H1 (cell line): ENCODE measurements around the gene GPR45. TPM values are rescaled to one million over a fixed set of nuclear protein-coding genes. Genes with fewer than 3 reads are reported as not detected.

Experiments used
- CTCF ChIA-PET: fragments of 300-600 bp; sonication (Branson Sonifier 250); formaldehyde crosslinking; loops from one replicate; lab custom pipeline; 2021; ENCODE audit not compliant: partially characterized antibody; lab: Charles Lee
- POLR2A ChIA-PET: fragments of 300-600 bp; sonication (Branson Sonifier 250); formaldehyde crosslinking; loops from one replicate; lab custom pipeline; 2021; ENCODE audit warnings: inconsistent platforms; ENCODE audit not compliant: partially characterized antibody; lab: Charles Lee
- DNase-seq, 2 experiments: peaks; one replicate each; pipeline versions ENCODE4 v3.0.0 to v3.0.0-alpha.2; 2010 to 2022; ENCODE audit warnings: low spot score in 2 of 2, low read depth in 1 of 2, mixed read lengths in 1 of 2
- FAIRE-seq: peaks from 2 replicates; lab custom pipeline; 2011; peaks lifted over from hg19 to GRCh38; lab: Jason Lieb, UNC
- H2AFZ ChIP-seq: 2 replicates; pipeline ENCODE4 v1.8.1; 2012; ENCODE audit warnings: low read length, inconsistent platforms
- H2AK5ac ChIP-seq: 2 replicates; pipeline ENCODE4 v1.6.1; 2013; ENCODE audit warnings: low read depth, low read length
- H2BK120ac ChIP-seq: replicated peaks from 2 replicates; pipeline ENCODE3; 2013; ENCODE audit warnings: low read depth, low read length, inconsistent platforms
- H2BK12ac ChIP-seq: 2 replicates; pipeline ENCODE4 v1.6.1; 2013; ENCODE audit warnings: low read depth, low read length
- H2BK15ac ChIP-seq: 2 replicates; pipeline ENCODE4 v1.6.1; 2013; ENCODE audit warnings: low read length
- H2BK20ac ChIP-seq: 2 replicates; pipeline ENCODE4 v1.6.1; 2013; ENCODE audit warnings: low read length
- H2BK5ac ChIP-seq: 2 replicates; pipeline ENCODE4 v1.6.1; 2013; ENCODE audit warnings: low read depth, low read length
- H3K14ac ChIP-seq: 2 replicates; pipeline ENCODE4 v1.6.1; 2013; ENCODE audit warnings: inconsistent platforms; ENCODE audit not compliant: insufficient read length
- H3K18ac ChIP-seq: 2 replicates; pipeline ENCODE4 v1.6.1; 2013; ENCODE audit warnings: low read length; ENCODE audit errors: extremely low read depth
- H3K23ac ChIP-seq: 2 replicates; pipeline ENCODE4 v1.6.1; 2013; ENCODE audit warnings: inconsistent platforms; ENCODE audit not compliant: insufficient read length
- H3K23me2 ChIP-seq: 2 replicates; pipeline ENCODE4 v1.6.1; 2013; ENCODE audit warnings: low read depth, low read length
- H3K27ac ChIP-seq: 2 replicates; pipeline ENCODE4 v1.6.1; 2011; ENCODE audit warnings: low read depth, low read length, inconsistent platforms
- H3K27me3 ChIP-seq, 4 experiments: replicated peaks in 1 of 4; 1 replicate in 1 of 4; 2 replicates in 3 of 4; pipeline versions ENCODE4 v1.6.1 to v1.8.1; 2011 to 2013; ENCODE audit warnings: low read length in 3 of 4, mild to moderate bottlenecking in 3 of 4, inconsistent platforms in 2 of 4, mixed read lengths in 2 of 4, moderate library complexity in 1 of 4; ENCODE audit not compliant: control insufficient read depth in 3 of 4, insufficient read depth in 3 of 4; ENCODE audit errors: extremely low read depth in 1 of 4
- H3K36me3 ChIP-seq, 4 experiments: 2 replicates each; pipeline versions ENCODE4 v1.6.1 to v1.8.1; 2011 to 2013; ENCODE audit warnings: mild to moderate bottlenecking in 4 of 4, low read length in 3 of 4, moderate library complexity in 2 of 4, control low read depth in 1 of 4, inconsistent platforms in 1 of 4; ENCODE audit not compliant: insufficient read depth in 4 of 4, control insufficient read depth in 2 of 4
- H3K4ac ChIP-seq: replicated peaks from 2 replicates; pipeline ENCODE3; 2013; ENCODE audit warnings: low read length, low read depth, mixed read lengths, inconsistent platforms; ENCODE audit not compliant: insufficient read length
- H3K4me1 ChIP-seq, 4 experiments: replicated peaks in 1 of 4; 1 replicate in 1 of 4; 2 replicates in 3 of 4; pipeline versions ENCODE4 v1.6.1 to v1.8.1; 2011 to 2013; ENCODE audit warnings: low read length in 3 of 4, inconsistent platforms in 2 of 4, mixed read lengths in 1 of 4; ENCODE audit not compliant: insufficient read depth in 4 of 4, control insufficient read depth in 3 of 4
- H3K4me2 ChIP-seq, 2 experiments: 2 replicates each; pipeline versions ENCODE4 v1.6.1 to v1.8.1; 2011 to 2013; ENCODE audit warnings: low read depth in 2 of 2, low read length in 2 of 2, control low read depth in 1 of 2, inconsistent platforms in 1 of 2, mild to moderate bottlenecking in 1 of 2; ENCODE audit not compliant: insufficient read depth in 1 of 2
- H3K4me3 ChIP-seq, 4 experiments: fragments of 200-600, 300-600 bp in 1 of 4; sonication (generic), shearing (Covaris generic), sonication (Bioruptor Twin) in 1 of 4; 2 replicates each; pipeline versions ENCODE4 v1.5.1 to v1.8.1; 2011 to 2016; ENCODE audit warnings: low read length in 4 of 4, low read depth in 3 of 4, control low read depth in 2 of 4, inconsistent platforms in 2 of 4, mild to moderate bottlenecking in 2 of 4, mixed read lengths in 1 of 4, moderate library complexity in 1 of 4; ENCODE audit not compliant: insufficient read depth in 2 of 4; ENCODE audit errors: extremely low read depth in 1 of 4
- H3K56ac ChIP-seq: replicated peaks from 2 replicates; pipeline ENCODE3; 2013; ENCODE audit warnings: low read depth, mild to moderate bottlenecking, mixed read lengths, low read length, inconsistent platforms; ENCODE audit not compliant: insufficient read length
- H3K79me1 ChIP-seq: 2 replicates; pipeline ENCODE4 v1.6.1; 2013; ENCODE audit warnings: low read depth, low read length, control low read depth
- H3K79me2 ChIP-seq, 2 experiments: 2 replicates each; pipeline versions ENCODE4 v1.6.1 to v1.8.1; 2012 to 2013; ENCODE audit warnings: low read length in 2 of 2, mild to moderate bottlenecking in 2 of 2, inconsistent platforms in 1 of 2; ENCODE audit not compliant: insufficient read depth in 2 of 2, control insufficient read depth in 1 of 2
- H3K9ac ChIP-seq, 4 experiments: replicated peaks in 1 of 4; 1 replicate in 1 of 4; 2 replicates in 3 of 4; pipeline versions ENCODE4 v1.6.1 to v1.8.1; 2011 to 2013; ENCODE audit warnings: low read depth in 3 of 4, low read length in 3 of 4, control low read depth in 2 of 4, mild to moderate bottlenecking in 2 of 4, moderate library complexity in 2 of 4, inconsistent platforms in 1 of 4; ENCODE audit errors: extremely low read depth in 1 of 4
- H3K9me3 ChIP-seq, 2 experiments: 2 replicates each; pipeline versions ENCODE4 v1.6.1 to v1.8.1; 2012 to 2013; ENCODE audit warnings: mild to moderate bottlenecking in 2 of 2, moderate library complexity in 2 of 2, control low read depth in 1 of 2, inconsistent platforms in 1 of 2, low read depth in 1 of 2, low read length in 1 of 2, mixed read lengths in 1 of 2; ENCODE audit not compliant: insufficient read depth in 2 of 2
- H4K20me1 ChIP-seq, 2 experiments: replicated peaks in 1 of 2; 2 replicates each; pipeline versions ENCODE3 to v1.8.1; 2011 to 2013; ENCODE audit warnings: inconsistent platforms in 2 of 2, low read length in 2 of 2, mild to moderate bottlenecking in 1 of 2; ENCODE audit not compliant: insufficient read depth in 2 of 2, control insufficient read depth in 1 of 2
- H4K5ac ChIP-seq: 2 replicates; pipeline ENCODE4 v1.6.1; 2013; ENCODE audit warnings: low read length, low read depth, mixed read lengths, inconsistent platforms; ENCODE audit not compliant: insufficient read length
- H4K8ac ChIP-seq: 2 replicates; pipeline ENCODE4 v1.8.0; 2013; ENCODE audit warnings: mild to moderate bottlenecking, moderate library complexity, low read length, inconsistent platforms; ENCODE audit not compliant: insufficient read depth; ENCODE audit errors: extremely low read depth
- H4K91ac ChIP-seq: replicated peaks from 2 replicates; pipeline ENCODE3; 2013; ENCODE audit warnings: low read length, mixed read lengths, inconsistent platforms; ENCODE audit not compliant: insufficient read length
- BACH1 ChIP-seq: IDR thresholded peaks from 2 replicates; pipeline ENCODE4 v1.6.1; 2012; ENCODE audit warnings: low read length, improper control_type of control experiment
- BRCA1 ChIP-seq: IDR thresholded peaks from 2 replicates; pipeline ENCODE4 v1.6.1; 2012; ENCODE audit warnings: low read depth, low read length, improper control_type of control experiment
- HDAC2 ChIP-seq, 2 experiments: fragments of 300-600 bp in 1 of 2; sonication (generic) in 1 of 2; IDR thresholded peaks; 2 replicates each; pipeline ENCODE4 v1.6.1; 2011 to 2012; ENCODE audit warnings: low read depth in 2 of 2, low read length in 2 of 2, mild to moderate bottlenecking in 2 of 2, moderate library complexity in 2 of 2, borderline replicate concordance in 1 of 2, inconsistent platforms in 1 of 2
- JUND ChIP-seq: IDR thresholded peaks from 2 replicates; pipeline ENCODE4 v1.6.1; 2011; ENCODE audit warnings: mild to moderate bottlenecking, improper control_type of control experiment, low read length
- NRF1 ChIP-seq: IDR thresholded peaks from 2 replicates; pipeline ENCODE4 v1.6.1; 2011; ENCODE audit warnings: mild to moderate bottlenecking, low read depth, low read length, improper control_type of control experiment
- SIX5 ChIP-seq: IDR thresholded peaks from 2 replicates; pipeline ENCODE4 v1.6.1; 2011; ENCODE audit warnings: mild to moderate bottlenecking, low read depth, low read length
- TAF7 ChIP-seq: optimal IDR thresholded peaks from 2 replicates; pipeline ENCODE3; 2011; ENCODE audit warnings: low read depth, mild to moderate bottlenecking, inconsistent platforms, low read length, moderate library complexity, borderline replicate concordance
- WGBS, 2 experiments: shearing (Covaris generic) in 1 of 2; methylation state at CpG; one replicate each; pipeline versions ENCODE4 v1.1.6 to v1.1.7; 2013 to 2015; ENCODE audit warnings: low lambda C conversion rate in 2 of 2, mixed read lengths in 2 of 2, inconsistent platforms in 1 of 2, low coverage in 1 of 2, missing lambda C conversion rate in 1 of 2; ENCODE audit not compliant: insufficient replicate concordance in 2 of 2, insufficient coverage in 1 of 2, insufficient read length in 1 of 2; ENCODE audit errors: extremely low coverage in 1 of 2, missing lambda C conversion rate in 1 of 2; 5-methylcytosine and 5-hydroxymethylcytosine counted together
- polyA plus RNA-seq, 7 experiments: library from polyadenylated mRNA; depleted of rRNA in 3 of 7; stranded (reverse) in 5 of 7; unstranded in 2 of 7; fragments of >200 nt in 5 of 7; fragments of 200-250 nt in 2 of 7; gene quantifications; 1 replicate in 5 of 7; 2 replicates in 1 of 7; 4 replicates in 1 of 7; pipeline versions ENCODE4 v1.2.1 to v1.2.3, GENCODE V29; 2011 to 2013; ENCODE audit warnings: missing spikeins in 2 of 7, mixed read lengths in 2 of 7
- total RNA-seq: library from RNA; stranded (reverse); fragmentation: NEBNext Ultra II Directional; extraction: Animal tissue kit (Norgen Biotek cat#: 25700); gene quantifications from 2 replicates; pipeline ENCODE4 v1.2.1, GENCODE V29; 2021
- TF ChIP-seq, protein P1 (sequence below): IDR thresholded peaks from 2 replicates; pipeline ENCODE4 v1.6.1; 2012; ENCODE audit warnings: inconsistent platforms
- TF ChIP-seq, protein P2 (sequence below), 3 experiments: IDR thresholded peaks; 1 replicate in 2 of 3; 2 replicates in 1 of 3; pipeline versions ENCODE4 v1.5.1 to v1.6.1; 2011; ENCODE audit warnings: low read length in 3 of 3, mild to moderate bottlenecking in 3 of 3, inconsistent platforms in 2 of 3, low read depth in 1 of 3, moderate library complexity in 1 of 3; ENCODE audit not compliant: insufficient read depth in 1 of 3; ENCODE audit errors: control extremely low read depth in 1 of 3

Gene GPR45
- total and polyA plus RNA-seq, 2 of the 8 experiments (the other 6 are each of a cell fraction or from before 2014, with no cell fraction given) = 0.21 TPM; not detected in 1

DNA sequence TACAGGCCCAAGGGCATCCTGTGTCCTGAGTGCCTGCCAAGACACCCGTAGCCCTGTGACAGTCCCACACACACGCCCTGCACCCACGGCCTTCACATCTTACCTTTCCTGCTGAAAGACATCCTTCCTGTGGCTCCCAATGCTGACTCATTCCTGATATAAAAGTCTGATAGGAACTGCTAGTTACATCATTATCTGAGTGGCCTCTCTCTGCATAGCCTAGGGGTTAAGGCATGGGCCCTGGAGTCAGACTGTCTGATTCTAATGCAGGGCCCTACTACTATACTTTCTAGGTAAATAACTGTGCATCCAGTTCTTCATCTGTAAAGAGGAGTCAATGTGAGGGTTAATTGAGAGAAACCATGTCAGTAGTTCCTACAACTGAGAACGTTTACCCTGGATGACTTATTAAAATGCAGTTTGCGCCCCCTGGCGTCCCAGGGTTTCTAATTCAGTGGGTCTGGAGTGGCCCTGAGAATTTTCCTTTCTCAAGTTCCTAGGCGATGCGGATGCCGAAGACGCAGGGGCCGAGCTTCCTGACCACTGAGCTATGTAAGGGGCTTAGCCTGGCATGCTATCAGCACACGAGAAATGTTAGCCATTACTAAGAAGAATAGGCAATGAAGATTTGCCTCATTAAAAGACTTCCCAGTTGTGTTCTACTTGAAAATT, 6.0 kb upstream of the GPR45 start:
- H3K79me2 ChIP-seq = no peaks in the 10 kb centered on the region
- H3K36me3 ChIP-seq = no peaks in the 10 kb centered on the region
- 39% methylated on average over 12 of the region's 12 CpGs; no CpG with 5 or more reads in 1 of the 2 experiments for WGBS, 2 experiments
- ChIA-PET POLR2A (interaction anchor here (0.6 to 1.2 kb wide), 3 partner anchors 11 to 120 kb away, joined by 3 to 9 read pairs (median 4); no protein-coding TSS in a partner anchor), CTCF (interaction anchor here (0.7 to 16.9 kb wide), 29 partner anchors 8 to 268 kb away, joined by 3 to 541 read pairs (median 4); no protein-coding TSS in a partner anchor)
- H3K14ac ChIP-seq = no peak overlapping the region
- no peaks in the 10 kb centered on the region for H3K23me2 ChIP-seq
- peak; percentile 82 to 88 for DNase-seq
- H3K79me1 ChIP-seq = no peaks in the 10 kb centered on the region
- no peak overlapping the region for H4K91ac ChIP-seq
- no peak overlapping the region for H2BK20ac ChIP-seq
- no peak overlapping the region for H2AK5ac ChIP-seq
- no peak overlapping the region for H3K4me2 ChIP-seq
- FAIRE-seq = peak; percentile 94
- peak overlapping the region; percentile 34 for H2BK15ac ChIP-seq
- H4K5ac ChIP-seq = no peak overlapping the region
- H2BK5ac ChIP-seq = no peak overlapping the region
- H3K4me3 ChIP-seq = no peak overlapping the region
- H3K4ac ChIP-seq = no peak overlapping the region
- no peak overlapping the region for H2BK120ac ChIP-seq
- H2BK12ac ChIP-seq = peak overlapping the region; percentile 52; the same call in 1 of the 2 replicates
- H4K8ac ChIP-seq = no peak overlapping the region
- H3K4me1 ChIP-seq = peaks cover 0 to 4% (median 0%) of the 10 kb centered on the region in 4 experiments; a peak in 2 of 7 replicates
- H3K9me3 ChIP-seq = no peaks in the 10 kb centered on the region
- no peak overlapping the region for H3K23ac ChIP-seq
- H3K56ac ChIP-seq = no peak overlapping the region
- H3K18ac ChIP-seq = no peak overlapping the region
- peak overlapping the region; percentile 65 for H2AFZ ChIP-seq
- H3K9ac ChIP-seq = no peak overlapping the region
- no peak overlapping the region for H3K27ac ChIP-seq
- H3K27me3 ChIP-seq = no peaks in the 10 kb centered on the region; a peak in 1 of 7 replicates
- H4K20me1 ChIP-seq = no peaks in the 10 kb centered on the region
- TF ChIP-seq NRF1 (no peak), SIX5 (no peak), JUND (0 out of 2 replicates have a peak, but pooled peaks have one; percentile 15), TAF7 (no peak), HDAC2 (IDR thresholded peaks at IDR 0.05; ENCODE audit: borderline replicate concordance in 1 of 2, low read depth in 2 of 2, low read length in 2 of 2) (no peak), BACH1 (no peak), BRCA1 (no peak)
- TF ChIP-seq, protein P1, sequence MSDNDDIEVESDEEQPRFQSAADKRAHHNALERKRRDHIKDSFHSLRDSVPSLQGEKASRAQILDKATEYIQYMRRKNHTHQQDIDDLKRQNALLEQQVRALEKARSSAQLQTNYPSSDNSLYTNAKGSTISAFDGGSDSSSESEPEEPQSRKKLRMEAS = no peak
- TF ChIP-seq, protein P2, sequence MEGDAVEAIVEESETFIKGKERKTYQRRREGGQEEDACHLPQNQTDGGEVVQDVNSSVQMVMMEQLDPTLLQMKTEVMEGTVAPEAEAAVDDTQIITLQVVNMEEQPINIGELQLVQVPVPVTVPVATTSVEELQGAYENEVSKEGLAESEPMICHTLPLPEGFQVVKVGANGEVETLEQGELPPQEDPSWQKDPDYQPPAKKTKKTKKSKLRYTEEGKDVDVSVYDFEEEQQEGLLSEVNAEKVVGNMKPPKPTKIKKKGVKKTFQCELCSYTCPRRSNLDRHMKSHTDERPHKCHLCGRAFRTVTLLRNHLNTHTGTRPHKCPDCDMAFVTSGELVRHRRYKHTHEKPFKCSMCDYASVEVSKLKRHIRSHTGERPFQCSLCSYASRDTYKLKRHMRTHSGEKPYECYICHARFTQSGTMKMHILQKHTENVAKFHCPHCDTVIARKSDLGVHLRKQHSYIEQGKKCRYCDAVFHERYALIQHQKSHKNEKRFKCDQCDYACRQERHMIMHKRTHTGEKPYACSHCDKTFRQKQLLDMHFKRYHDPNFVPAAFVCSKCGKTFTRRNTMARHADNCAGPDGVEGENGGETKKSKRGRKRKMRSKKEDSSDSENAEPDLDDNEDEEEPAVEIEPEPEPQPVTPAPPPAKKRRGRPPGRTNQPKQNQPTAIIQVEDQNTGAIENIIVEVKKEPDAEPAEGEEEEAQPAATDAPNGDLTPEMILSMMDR (IDR thresholded peaks at IDR 0.05; ENCODE audit: control extremely low read depth in 1 of 3, insufficient read depth in 1 of 3, low read depth in 1 of 3, low read length in 3 of 3) = peak; percentile 57 to 84 (median 79)
